Rectal smooth muscle tissue (tissue), 1 donor: ENCODE results near the gene CELSR3.

Experiments
- H3K27ac ChIP-seq: one replicate; pipeline ENCODE4 v1.7.0; 2013; ENCODE audit warnings: low read depth, low read length, inconsistent platforms
- H3K27me3 ChIP-seq: one replicate; pipeline ENCODE4 v1.7.0; 2013; ENCODE audit warnings: low read length; ENCODE audit not compliant: control insufficient read depth, insufficient read depth
- H3K36me3 ChIP-seq: one replicate; pipeline ENCODE4 v1.7.0; 2013; ENCODE audit warnings: low read length; ENCODE audit not compliant: control insufficient read depth, insufficient read depth
- H3K4me1 ChIP-seq: one replicate; pipeline ENCODE4 v1.7.0; 2013; ENCODE audit warnings: low read length; ENCODE audit not compliant: control insufficient read depth, insufficient read depth
- H3K4me3 ChIP-seq: one replicate; pipeline ENCODE4 v1.7.0; 2013; ENCODE audit warnings: low read length
- H3K9ac ChIP-seq: one replicate; pipeline ENCODE4 v1.7.0; 2013; ENCODE audit warnings: low read length

CELSR3 gene, protein sequence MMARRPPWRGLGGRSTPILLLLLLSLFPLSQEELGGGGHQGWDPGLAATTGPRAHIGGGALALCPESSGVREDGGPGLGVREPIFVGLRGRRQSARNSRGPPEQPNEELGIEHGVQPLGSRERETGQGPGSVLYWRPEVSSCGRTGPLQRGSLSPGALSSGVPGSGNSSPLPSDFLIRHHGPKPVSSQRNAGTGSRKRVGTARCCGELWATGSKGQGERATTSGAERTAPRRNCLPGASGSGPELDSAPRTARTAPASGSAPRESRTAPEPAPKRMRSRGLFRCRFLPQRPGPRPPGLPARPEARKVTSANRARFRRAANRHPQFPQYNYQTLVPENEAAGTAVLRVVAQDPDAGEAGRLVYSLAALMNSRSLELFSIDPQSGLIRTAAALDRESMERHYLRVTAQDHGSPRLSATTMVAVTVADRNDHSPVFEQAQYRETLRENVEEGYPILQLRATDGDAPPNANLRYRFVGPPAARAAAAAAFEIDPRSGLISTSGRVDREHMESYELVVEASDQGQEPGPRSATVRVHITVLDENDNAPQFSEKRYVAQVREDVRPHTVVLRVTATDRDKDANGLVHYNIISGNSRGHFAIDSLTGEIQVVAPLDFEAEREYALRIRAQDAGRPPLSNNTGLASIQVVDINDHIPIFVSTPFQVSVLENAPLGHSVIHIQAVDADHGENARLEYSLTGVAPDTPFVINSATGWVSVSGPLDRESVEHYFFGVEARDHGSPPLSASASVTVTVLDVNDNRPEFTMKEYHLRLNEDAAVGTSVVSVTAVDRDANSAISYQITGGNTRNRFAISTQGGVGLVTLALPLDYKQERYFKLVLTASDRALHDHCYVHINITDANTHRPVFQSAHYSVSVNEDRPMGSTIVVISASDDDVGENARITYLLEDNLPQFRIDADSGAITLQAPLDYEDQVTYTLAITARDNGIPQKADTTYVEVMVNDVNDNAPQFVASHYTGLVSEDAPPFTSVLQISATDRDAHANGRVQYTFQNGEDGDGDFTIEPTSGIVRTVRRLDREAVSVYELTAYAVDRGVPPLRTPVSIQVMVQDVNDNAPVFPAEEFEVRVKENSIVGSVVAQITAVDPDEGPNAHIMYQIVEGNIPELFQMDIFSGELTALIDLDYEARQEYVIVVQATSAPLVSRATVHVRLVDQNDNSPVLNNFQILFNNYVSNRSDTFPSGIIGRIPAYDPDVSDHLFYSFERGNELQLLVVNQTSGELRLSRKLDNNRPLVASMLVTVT (N-terminal part only)

DNA sequence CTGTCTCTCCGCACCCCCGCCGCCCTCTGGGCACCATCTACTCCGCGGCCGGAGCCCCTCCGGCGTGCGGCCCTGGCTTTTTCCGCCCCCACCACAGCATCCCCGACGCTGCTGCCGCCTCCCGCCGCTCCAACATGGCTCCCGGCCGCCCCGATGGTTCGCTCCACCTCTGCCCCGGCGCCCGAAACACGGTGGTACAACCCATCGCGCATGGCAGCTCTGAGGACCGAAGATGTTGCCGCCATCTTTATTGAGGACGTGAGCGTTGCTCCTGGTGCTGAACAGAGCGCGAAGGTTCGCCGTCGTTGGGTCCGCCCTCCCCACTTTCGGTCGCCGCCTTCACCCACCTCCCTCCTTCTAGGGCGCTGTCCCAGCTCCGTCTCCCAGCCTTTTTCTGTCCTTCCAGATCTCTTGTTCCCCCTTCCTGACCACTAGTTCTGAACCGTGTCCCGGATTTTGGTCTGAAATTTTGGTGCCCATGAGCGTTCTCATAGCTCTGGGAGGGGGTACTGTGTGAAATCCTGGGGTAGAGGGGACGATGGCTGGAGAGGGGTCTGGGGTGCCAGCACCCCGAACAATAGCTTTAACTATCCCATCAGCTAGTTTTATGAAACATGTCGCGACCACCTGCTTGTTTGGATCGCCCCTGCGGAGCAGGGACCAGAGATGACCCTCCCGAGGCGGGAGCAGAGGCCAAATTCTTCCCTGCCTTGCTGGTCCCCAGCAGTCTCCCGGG is at the start of gene CELSR3:
TSS of gene CELSR3 (minus strand) at position 134 of the 736 bp plus-strand sequence. CDS start 252 bp downstream, outside the sequence.
- Histone ChIP-seq H3K36me3 (no peaks in the 10 kb centered on the region), H3K27me3 (peaks cover 15% of the 10 kb centered on the region), H3K4me3 (peak within 1 kb of the TSS; percentile 63), H3K9ac (peak within 1 kb of the TSS; percentile 16), H3K27ac (peak within 1 kb of the TSS; percentile 62), H3K4me1 (peaks cover 6% of the 10 kb centered on the region)

DNA sequence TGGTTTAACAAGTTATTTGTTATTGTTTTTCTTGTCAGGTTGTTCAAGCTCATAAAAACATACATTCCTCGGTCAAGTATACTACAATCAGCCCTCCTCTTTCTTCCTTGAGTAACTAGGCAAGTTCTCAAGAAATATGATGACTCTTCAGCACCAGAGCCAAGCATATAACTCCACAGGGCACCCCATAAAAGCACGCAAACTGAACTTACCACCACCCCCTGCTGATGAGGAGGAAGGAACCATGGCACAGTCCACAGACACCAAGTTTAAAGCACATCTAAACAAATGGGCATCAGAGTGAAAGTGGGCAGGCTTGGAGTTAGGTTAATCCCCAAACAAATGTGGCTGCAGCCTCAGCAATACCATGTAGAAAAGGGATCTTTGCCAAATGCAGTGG is 49.0 kb upstream of the CELSR3 start:
- Histone ChIP-seq H3K4me1 (peaks cover 13% of the 10 kb centered on the region), H3K36me3 (peaks cover 10% of the 10 kb centered on the region), H3K27me3 (no peaks in the 10 kb centered on the region), H3K9ac (no peak overlapping the region), H3K4me3 (no peak overlapping the region), H3K27ac (no peak overlapping the region)

DNA sequence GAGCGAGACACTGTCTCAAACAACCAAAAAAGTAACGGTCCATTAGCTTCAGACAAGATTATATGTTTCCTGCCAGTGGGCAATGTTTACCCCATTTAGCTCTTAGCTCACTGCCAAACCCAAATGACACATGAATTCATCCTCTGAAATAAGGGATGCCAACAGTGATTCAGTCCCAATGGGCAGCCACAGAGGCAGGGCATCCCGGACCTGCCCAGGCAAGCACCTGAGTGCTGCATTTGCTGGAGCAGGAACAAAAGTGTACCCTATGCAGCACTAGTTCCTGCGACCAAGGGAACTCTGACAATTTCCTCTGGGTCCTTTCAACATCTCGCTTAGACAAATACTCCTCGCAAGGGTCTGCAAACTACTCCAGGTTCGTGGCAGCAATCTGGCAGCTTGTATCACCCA is 46.4 kb upstream of the CELSR3 start:
- no peak overlapping the region for H3K4me3 ChIP-seq
- H3K27me3 ChIP-seq = no peaks in the 10 kb centered on the region
- no peak overlapping the region for H3K9ac ChIP-seq
- peaks cover 10% of the 10 kb centered on the region for H3K36me3 ChIP-seq
- no peak overlapping the region for H3K27ac ChIP-seq
- peaks cover 4% of the 10 kb centered on the region for H3K4me1 ChIP-seq

DNA sequence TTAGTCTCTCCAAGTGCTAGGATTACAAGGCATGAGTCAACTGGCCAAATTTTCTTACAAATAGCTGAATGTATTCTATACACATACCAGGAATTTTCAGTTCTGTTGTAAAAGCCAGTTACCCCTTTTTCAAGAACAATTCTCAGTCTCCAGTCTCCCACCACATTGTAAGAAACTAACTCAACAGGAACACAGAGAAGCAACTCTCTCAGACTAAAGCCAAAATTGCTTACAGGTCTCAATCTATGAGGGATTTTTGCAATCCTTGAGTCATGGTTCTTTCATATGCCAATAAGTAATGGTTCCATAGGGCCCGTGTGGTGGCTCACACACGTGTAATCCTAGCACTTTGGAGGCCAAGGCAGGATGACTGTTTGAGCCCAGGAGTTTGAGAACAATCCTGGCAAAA is 45.8 kb upstream of the CELSR3 start:
- Histone ChIP-seq H3K4me1 (peaks cover 4% of the 10 kb centered on the region), H3K27me3 (no peaks in the 10 kb centered on the region), H3K9ac (no peak overlapping the region), H3K27ac (no peak overlapping the region), H3K4me3 (no peak overlapping the region), H3K36me3 (peaks cover 10% of the 10 kb centered on the region)

DNA sequence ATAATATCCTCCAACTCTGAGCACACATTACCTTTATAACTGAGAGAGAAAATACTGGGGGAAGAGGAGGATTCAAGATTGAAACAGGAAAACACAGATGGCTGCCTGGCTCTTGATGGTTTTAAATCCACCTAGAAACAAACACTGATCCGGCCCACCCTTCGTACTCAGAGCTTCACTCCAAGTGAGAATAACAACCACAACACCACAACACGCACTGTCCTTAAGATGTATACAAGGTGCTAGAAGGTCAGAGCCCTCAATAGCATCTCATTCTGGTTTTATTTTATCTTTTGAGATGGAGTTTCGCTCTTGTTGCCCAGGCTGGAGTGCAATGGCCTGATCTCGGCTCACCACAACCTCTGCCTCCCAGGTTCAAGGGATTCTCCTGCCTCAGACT is 44.5 kb upstream of the CELSR3 start:
- Histone ChIP-seq H3K4me3 (no peak overlapping the region), H3K27me3 (no peaks in the 10 kb centered on the region), H3K27ac (no peak overlapping the region), H3K9ac (no peak overlapping the region), H3K4me1 (no peaks in the 10 kb centered on the region), H3K36me3 (peaks cover 10% of the 10 kb centered on the region)

DNA sequence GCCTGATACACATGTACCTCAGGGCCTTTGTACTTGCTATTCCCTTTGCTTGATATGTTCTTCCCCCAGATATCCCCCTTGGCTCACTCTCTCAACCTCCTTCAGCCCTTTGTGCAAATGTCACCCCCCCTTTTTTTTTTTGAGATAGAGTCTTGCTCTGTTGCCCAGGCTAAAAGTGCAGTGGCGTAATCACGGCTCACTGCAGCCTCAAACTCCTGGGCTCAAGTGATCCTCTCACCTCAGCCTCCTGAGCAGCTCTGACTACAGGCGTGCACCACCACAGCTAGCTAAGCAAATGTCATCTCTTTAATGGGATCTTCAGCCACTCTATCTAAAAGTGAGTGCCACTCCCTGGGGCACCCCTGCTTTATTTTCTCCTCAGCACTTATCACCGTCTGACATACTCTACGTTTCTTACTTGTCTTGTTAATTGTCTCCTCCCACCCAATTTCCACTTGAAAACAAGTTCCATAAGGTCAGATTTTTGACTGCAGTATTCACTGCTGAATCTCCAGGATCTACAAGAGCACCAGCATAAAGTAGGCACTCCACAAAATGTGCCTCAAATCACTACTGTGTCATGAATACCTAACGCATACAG is 39.7 kb upstream of the CELSR3 start:
- Histone ChIP-seq H3K36me3 (peaks cover 3% of the 10 kb centered on the region), H3K4me3 (no peak overlapping the region), H3K4me1 (no peaks in the 10 kb centered on the region), H3K27me3 (no peaks in the 10 kb centered on the region), H3K27ac (no peak overlapping the region), H3K9ac (no peak overlapping the region)

DNA sequence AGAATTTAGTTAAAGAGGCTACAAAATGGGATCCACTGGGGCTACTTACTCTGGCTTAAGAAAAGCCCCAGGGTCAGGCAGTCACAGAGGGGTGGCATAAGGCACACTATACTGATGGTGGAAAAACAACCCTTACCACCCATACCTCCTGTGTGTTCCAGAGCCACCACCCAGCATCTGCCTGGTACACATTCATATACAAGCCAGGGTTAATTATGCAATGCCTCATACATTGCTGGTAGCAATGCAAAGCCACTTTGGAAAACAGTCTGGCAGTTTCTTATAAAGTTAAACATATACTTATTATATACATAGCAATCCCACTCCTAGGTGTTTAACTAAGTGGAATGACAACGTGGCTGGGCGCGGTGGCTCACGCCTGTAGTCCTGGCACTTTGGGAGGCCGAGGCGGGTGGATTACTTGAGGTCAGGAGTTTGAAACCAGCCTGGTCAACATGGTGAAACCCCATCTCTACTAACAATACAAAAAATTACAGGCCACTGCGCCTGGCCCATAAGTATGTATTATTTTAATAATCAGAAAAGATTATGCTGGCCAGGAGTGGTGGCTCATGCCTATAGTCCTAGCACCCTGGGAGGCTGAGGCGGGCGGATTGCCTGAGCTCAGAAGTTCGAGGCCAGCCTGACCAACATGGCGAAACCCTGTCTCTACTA is 38.2 kb upstream of the CELSR3 start:
- Histone ChIP-seq H3K36me3 (peaks cover 3% of the 10 kb centered on the region), H3K9ac (no peak overlapping the region), H3K27ac (no peak overlapping the region), H3K4me3 (no peak overlapping the region), H3K27me3 (no peaks in the 10 kb centered on the region), H3K4me1 (no peaks in the 10 kb centered on the region)

DNA sequence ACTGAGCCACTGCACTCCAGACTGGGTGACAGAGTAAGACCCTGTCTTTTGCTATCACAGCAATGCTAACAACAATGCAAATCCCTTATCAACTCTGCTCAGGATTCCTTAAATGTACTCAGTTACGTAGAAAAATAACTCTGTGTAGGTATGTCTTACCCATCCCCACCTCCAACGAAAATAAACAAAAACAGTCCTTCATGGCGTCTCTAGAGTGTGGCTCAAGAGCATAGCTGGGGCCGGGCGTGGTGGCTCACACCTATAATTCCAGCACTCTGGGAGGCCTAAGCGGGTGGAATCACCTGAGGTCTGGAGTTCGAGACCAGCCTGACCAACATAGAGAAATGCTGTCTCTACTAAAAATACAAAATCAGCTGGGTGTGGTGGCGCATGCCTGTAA is 36.2 kb upstream of the CELSR3 start:
- H3K36me3 ChIP-seq = peaks cover 12% of the 10 kb centered on the region
- H3K9ac ChIP-seq = no peak overlapping the region
- H3K27me3 ChIP-seq = no peaks in the 10 kb centered on the region
- peaks cover 12% of the 10 kb centered on the region for H3K4me1 ChIP-seq
- H3K4me3 ChIP-seq = no peak overlapping the region
- H3K27ac ChIP-seq = no peak overlapping the region

DNA sequence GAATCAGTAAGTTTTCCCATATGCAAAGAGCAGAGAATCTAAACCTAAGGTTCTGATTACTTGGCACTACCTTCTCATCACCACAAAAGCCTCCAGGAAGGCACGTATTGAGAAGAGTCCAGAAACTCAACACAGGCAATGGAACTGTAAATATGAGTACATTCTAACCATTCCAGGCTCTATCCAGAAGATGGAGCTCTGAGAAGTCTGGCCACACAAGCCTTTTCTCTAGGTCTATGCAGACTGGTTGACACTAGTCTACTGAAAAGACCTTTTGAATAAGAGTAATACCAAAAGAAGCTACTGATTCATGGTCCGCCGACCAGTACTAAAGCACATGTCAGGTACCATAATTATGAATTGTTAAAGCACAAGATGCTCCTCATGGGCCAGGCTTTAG is 35.3 kb upstream of the CELSR3 start:
- H3K9ac ChIP-seq = no peak overlapping the region
- H3K36me3 ChIP-seq = peaks cover 20% of the 10 kb centered on the region
- no peaks in the 10 kb centered on the region for H3K27me3 ChIP-seq
- H3K4me1 ChIP-seq = peaks cover 12% of the 10 kb centered on the region
- no peak overlapping the region for H3K27ac ChIP-seq
- no peak overlapping the region for H3K4me3 ChIP-seq

DNA sequence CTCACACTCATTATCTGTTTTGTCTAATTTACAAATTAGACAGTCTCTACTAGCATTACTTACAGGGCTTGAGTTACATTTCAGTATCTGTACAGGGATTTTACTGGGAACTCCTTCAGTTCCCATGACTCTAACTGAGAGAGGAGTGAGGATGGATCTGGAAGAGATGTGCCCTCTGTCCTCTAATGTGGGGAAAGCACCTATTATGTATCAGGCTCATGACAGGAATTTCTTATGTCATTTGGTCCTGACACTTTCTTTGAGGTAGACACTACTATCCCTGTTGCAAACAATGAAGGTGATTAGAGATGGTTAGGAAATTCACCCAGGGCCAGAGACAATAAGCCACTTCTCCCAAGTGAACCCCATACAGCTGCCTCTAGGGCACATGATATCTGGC is 33.9 kb upstream of the CELSR3 start:
- Histone ChIP-seq H3K27me3 (no peaks in the 10 kb centered on the region), H3K4me1 (peaks cover 12% of the 10 kb centered on the region), H3K4me3 (no peak overlapping the region), H3K9ac (no peak overlapping the region), H3K36me3 (peaks cover 31% of the 10 kb centered on the region), H3K27ac (no peak overlapping the region)

DNA sequence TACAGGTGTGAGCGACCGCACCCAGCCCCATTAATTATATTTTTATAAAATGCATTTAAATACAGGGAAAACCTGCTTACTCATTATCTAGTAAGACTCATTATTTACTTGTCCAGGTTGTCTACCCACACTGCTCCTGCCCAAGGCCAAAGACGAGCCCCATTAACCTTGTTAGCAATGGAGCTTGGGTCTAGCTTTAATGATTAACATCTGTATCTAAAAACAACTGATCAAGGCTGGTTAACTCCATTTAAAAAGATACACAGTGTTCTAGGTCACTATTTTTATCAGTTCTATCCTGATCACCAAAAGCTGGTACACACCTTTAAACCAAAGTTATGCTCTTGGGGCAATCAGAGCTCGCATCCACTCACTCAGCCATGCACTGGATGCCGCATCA is 33.5 kb upstream of the CELSR3 start:
- H3K9ac ChIP-seq = no peak overlapping the region

More for the DNA sequence above, 33.5 kb upstream of the CELSR3 start:
- H3K4me3 ChIP-seq = no peak overlapping the region
- peaks cover 12% of the 10 kb centered on the region for H3K4me1 ChIP-seq
- peaks cover 31% of the 10 kb centered on the region for H3K36me3 ChIP-seq
- H3K27me3 ChIP-seq = no peaks in the 10 kb centered on the region
- no peak overlapping the region for H3K27ac ChIP-seq
